Fibroblast of skin of right biceps (primary cell): ENCODE data around the gene ERGIC1.
A peak's percentile ranks its signal among the peaks of the same experiment; 100 is the strongest.

Experiments used
- DNase-seq: peaks from one replicate; pipeline ENCODE4 v3.0.0-alpha.2; 2013

Gene ERGIC1

GRCh38 chr5:172952034-172952511 is 118.0 kb downstream of the ERGIC1 start:
- DNase-seq: peak; percentile 93

DNA sequence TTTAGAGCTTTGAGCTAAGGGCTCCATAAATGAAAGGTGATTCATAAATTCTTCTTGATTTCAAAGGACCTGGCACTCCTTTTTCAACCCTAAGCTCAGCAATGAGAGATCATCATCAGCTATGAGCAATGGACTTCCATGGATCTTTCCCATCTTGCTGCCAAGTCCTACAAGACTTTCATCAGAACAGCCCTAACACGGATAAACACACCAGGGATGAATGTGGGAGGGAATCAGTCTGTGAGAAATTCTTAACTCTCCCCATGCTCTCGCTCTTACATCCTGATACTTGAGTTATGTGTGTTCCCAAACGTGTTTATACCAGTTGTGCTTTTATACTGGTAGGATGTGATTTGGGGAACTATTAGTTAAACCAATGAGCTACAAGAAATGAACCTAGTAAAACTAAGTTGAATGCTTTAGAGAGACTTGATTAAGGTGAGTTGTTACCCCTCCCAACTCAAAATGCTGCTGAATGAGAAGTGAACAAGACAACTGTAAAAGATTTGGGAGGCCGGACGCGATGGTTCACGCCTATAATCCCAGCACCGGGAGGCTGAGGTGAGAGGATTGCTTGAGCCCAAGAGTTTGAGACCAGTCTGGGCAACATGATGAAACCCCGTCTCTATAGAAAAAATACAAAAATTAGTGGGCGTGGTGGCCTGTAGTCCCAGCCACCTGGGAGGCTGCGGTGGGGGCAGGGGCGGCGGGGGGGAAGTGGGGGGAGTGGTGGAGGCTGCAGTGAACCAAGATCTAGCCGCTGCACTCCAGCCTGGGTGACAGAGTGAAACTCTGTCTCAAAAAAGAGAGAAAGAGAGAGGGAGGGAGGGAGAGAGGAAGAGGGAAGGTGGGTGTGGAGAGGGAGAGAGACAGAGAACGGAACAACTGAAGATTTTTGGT is 120.0 kb downstream of the ERGIC1 start:
- DNase-seq: peak; percentile 98

GRCh38 chr5:172954751-172955159 is 120.7 kb downstream of the ERGIC1 start:
- DNase-seq: peak; percentile 58

GRCh38 chr5:172956228-172956627 is 122.2 kb downstream of the ERGIC1 start:
- DNase-seq: no peak

DNA sequence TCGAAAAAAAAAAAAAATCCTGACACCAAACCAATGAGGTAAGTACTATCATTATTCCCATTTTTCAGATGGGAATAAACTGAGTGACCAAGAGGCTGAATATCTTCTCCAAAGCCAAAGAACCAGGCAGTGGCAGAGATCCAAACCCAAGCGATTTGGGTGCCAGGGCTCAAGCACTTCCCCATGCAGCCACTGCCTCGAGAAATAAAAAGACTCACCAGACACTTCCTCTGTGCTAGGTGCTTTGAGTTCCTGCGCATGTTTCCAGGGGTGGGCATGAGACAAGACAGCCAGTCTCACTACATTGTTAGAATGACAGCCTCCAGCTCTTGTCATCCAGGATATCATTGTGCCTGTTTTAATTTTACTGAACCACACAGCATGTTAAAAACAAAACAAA is 122.9 kb downstream of the ERGIC1 start:
- peak; percentile 29 for DNase-seq

- no peak for DNase-seq
Measured at GRCh38 chr5:172957458-172957857, 123.4 kb downstream of the ERGIC1 start.

- DNase-seq: peak; percentile 76
Measured at GRCh38 chr5:172958331-172959046, 124.4 kb downstream of the ERGIC1 start.

DNA sequence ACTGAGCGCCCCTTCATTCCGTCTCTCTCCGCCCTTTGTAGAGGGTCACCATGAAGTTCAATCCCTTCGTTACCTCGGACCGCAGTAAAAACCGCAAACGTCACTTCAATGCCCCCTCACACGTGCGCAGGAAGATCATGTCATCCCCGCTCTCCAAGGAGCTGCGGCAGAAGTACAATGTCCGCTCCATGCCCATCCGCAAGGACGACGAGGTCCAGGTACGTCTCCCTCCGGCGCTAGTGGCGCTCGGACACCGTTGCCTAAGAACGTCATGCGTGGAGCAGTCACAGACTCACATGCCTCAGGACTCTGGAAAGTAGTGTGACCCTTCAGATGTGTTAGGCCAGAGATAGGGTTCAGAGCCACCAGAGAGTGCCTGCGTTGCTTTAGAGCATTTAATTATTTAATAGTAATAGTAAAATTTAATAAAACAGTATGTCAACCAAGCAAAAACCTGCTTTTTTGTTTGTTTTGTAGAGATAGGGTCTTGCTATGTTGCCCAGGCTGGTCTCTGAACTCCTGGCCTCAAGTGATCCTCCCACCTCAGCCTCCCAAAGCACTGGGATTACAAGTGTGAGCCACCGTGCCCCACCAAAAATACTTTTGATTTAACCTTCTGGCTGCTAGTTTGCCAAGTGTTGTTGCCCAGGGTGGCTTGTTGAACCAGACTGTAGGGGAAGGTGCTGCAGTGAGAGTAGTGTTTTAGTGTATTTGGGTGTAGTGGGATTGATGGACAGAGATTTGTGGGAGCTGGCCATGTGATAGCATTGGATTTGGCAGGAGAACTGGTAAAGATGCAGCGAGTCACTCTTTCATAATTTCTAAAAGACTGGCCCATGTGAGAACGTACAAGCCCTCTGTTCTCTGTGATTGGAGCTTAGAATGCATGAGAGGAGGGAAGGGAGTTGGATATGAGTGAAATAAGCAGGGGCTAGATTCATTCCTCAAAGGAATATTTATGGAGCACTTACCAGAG is 126.1 kb downstream of the ERGIC1 start:
- no peak for DNase-seq

DNA sequence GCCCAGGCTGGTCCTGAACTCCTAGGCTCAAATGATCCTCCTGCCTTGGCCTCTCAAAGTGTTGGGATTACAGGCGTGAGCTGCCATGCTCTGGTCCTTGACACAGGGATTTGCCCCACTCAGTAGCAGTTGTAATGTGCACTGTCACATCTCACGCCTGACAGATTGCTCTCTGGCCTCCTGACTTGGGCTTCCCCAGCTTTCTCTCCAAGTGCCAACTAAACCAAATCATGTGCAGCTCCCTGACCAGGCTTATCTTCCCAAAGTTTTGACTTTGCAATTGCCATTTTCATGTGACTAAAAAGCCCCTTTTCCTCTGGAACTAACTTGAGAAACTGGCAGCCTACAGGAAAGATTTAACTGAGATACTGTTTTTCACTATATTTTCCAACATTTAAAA is 135.9 kb downstream of the ERGIC1 start:
- DNase-seq: no peak

DNA sequence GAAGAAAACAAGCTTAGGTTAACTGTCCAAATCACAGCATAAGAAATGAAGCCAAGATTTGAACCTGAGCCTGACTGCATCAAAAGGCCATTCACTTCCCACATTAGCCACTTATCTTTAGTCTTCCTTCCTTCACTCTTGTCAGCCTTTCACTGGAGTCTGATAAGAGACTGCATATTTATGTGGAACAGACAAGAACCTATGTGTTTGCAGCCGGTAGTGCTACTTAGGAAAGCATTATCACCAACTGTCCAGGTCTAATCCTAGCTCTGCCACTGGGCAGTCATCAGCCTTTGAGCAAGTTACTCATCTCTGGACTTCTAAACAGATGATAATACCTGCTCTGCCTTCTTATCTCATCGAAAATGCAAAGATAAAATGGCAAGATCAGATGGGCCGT is 137.4 kb downstream of the ERGIC1 start:
- DNase-seq: no peak

DNA sequence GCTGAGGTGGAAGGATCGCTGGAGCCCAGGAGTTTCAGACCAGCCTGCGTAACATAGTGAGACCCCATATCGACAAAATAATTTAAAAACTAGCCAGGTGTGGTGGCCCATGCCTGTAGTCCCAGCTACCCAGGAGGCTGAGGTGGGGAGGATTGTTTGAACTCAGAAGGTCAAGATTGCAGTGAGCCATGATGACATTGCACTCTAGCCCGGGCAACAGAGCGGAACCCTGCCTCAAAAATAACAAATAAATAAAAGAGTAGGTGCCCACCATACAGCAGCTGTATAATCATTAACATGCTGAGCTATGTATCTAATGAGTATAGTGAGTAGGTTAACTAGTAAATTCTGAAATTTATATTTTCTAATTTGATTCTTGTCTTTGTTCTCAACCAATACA is 138.5 kb downstream of the ERGIC1 start:
- DNase-seq: no peak

- DNase-seq: peak; percentile 79
Measured at GRCh38 chr5:172973127-172973916, 139.3 kb downstream of the ERGIC1 start.

GRCh38 chr5:172973931-172974330 is 139.9 kb downstream of the ERGIC1 start:
- peak; percentile 63 for DNase-seq

GRCh38 chr5:172975289-172975688 is 141.2 kb downstream of the ERGIC1 start:
- DNase-seq: no peak

DNA sequence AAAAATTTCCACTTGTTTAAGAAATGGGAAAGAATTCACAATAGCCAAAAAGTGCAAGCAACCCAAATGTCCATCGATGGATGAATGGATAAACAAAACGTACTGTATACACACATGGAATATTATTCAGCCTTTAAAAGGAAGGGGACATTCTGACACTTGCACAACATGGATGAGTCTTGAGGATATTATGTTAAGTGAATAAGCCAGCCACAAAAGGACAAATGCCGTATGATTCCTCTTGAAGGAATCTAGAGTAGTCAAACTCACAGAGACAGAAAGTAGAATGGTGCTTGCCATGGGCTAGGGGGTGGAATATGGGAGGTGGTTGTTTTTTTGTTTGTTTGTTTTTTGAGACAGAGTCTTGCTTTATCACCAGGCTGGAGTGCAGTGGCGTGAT is 145.7 kb downstream of the ERGIC1 start:
- peak; percentile 37 for DNase-seq

GRCh38 chr5:172981931-172982330 is 147.9 kb downstream of the ERGIC1 start:
- no peak for DNase-seq

- DNase-seq: peak; percentile 93
Measured at GRCh38 chr5:172983542-172984243, 149.6 kb downstream of the ERGIC1 start, which contains the start of gene ATP6V0E1. Gene ATP6V0E1 (plus strand): TSS chr5:172983771. CDS start chr5:172983861, 90 bp downstream.

- DNase-seq: peak; percentile 86
Measured at GRCh38 chr5:172984244-172984953, 150.3 kb downstream of the ERGIC1 start.

DNA sequence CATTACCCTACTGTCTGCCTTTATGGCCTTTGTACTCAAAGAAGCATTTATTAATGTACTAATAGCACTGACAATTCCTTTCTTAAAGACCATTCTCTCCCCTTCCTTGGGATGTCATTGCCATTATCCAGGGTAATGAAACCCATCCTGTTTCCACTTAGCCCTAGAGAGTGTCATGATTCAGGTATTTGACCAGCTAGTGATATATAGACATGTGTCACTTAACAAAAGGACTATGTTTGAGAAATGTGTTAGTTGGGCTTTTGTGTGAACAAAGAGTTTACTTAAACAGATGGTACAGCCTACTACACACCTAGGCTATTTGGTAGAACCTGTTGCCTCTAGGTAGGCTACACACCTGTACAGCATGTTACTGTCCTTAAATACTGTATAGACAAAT is 151.5 kb downstream of the ERGIC1 start:
- DNase-seq: no peak

DNA sequence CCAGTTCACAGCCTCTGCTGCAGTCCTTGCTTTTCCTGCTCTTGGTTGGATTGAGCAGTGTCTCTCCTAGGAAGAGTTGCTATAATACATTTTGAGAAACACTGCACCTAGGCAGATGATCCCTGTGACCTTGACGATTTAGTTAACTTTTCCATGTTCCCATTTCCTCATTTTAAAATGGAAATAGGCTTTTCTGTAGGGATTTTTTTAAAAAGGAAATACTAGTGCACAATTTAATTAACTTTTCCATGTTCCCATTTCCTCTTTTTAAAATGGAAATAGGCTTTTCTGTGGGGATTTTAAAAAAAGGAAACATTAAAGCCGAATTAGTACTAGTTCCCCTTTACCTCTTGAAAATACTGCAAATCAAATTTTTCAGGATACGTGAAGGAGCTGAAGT is 154.2 kb downstream of the ERGIC1 start:
- no peak for DNase-seq
